MG63 (cell line): ENCODE data around the gene GRXCR1. TPM values are rescaled to one million over a fixed set of nuclear protein-coding genes. Genes with fewer than 3 reads are reported as not detected.

Source experiments
- DNase-seq: peaks from one replicate; pipeline ENCODE4 v3.0.0-alpha.2; 2020
- H3K27me3 ChIP-seq: fragments of 250-450 bp; sonication (Bioruptor Pico); 2 replicates; pipeline ENCODE4 v1.5.1; 2020; ENCODE audit warnings: mild to moderate bottlenecking, moderate library complexity
- H3K36me3 ChIP-seq: fragments of 250-450 bp; sonication (Bioruptor Pico); 2 replicates; pipeline ENCODE4 v1.5.1; 2020; ENCODE audit warnings: mild to moderate bottlenecking, moderate library complexity
- H3K4me3 ChIP-seq: fragments of 250-450 bp; sonication (Bioruptor Pico); 2 replicates; pipeline ENCODE4 v1.5.1; 2020; ENCODE audit warnings: mild to moderate bottlenecking, moderate library complexity
- H3K9me3 ChIP-seq: fragments of 250-450 bp; sonication (Bioruptor Pico); 2 replicates; pipeline ENCODE4 v1.5.1; 2020; ENCODE audit warnings: mild to moderate bottlenecking, moderate library complexity
- total RNA-seq: library from RNA; depleted of rRNA; stranded (reverse); fragments of >200 nt; shearing (Covaris generic); gene quantifications from 2 replicates; pipeline ENCODE4 v1.2.3, GENCODE V29; 2014; ENCODE audit warnings: low replicate concordance; rRNA removed

Gene GRXCR1
- total RNA-seq, 1 experiment from 2014 or later: not detected

DNA sequence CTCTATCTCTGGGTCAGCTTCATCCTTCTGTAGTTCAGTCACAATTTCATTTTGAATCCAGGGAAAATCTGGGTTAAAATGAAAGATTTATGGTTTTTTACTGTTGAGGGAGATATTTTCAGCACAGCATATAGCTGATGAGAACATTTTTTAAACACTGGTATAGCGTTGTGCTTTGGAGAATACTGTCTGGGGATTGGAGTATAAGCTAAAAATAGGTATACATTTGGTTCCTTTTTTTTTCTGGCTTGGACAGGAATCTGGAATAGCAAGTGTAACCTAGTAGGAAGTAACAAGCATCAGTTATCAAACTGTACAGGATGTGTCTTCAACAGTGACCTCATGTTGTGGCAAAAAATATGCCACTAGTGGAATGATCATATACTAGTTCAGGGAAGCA is 149.1 kb downstream of the GRXCR1 start:
- Histone ChIP-seq H3K27me3 (peaks cover 28% of the 10 kb centered on the region), H3K36me3 (no peaks in the 10 kb centered on the region), H3K9me3 (no peaks in the 10 kb centered on the region), H3K4me3 (no peak overlapping the region)
- no peak for DNase-seq

DNA sequence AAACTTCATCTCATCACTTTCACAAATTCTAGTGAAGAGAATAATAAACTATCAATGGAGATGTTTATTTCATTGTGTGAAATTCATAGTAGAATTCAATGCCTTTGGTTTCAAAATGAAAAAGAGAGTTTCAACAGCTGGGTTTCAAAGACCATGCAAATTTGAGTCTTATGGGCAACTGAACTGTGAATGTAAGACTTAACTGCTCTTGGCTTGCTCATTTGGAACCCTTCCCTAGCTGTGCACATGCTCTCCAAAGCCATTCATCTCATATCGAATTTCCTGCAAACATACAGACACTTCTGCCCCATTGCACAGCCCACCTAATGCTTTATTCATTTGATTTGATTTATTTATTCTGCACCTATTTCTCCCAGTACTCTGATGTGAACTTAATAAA is 154.5 kb downstream of the GRXCR1 start:
- Histone ChIP-seq H3K36me3 (no peaks in the 10 kb centered on the region), H3K9me3 (no peaks in the 10 kb centered on the region), H3K27me3 (peaks cover 13% of the 10 kb centered on the region), H3K4me3 (no peak overlapping the region)
- no peak for DNase-seq

DNA sequence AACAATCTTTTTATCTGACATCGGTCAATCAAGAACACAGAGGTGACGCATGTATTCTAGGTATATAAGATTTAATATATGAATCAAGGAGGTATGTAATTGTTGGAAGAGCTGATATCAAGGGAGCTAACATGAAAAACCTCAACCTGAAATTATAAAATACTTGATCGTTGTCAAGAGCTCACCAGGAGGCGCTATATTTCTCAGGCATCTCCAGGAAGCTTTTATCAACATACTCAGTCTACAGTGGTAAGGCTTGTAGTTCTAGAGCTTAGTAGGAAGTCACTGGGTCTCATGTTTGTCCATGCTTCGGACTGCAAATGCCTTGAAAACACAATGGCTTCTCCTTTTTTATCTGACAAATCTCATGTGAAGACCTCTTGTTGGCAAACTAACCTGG is 156.1 kb downstream of the GRXCR1 start:
- Histone ChIP-seq H3K4me3 (no peak overlapping the region), H3K9me3 (no peaks in the 10 kb centered on the region)
- DNase-seq: no peak

DNA sequence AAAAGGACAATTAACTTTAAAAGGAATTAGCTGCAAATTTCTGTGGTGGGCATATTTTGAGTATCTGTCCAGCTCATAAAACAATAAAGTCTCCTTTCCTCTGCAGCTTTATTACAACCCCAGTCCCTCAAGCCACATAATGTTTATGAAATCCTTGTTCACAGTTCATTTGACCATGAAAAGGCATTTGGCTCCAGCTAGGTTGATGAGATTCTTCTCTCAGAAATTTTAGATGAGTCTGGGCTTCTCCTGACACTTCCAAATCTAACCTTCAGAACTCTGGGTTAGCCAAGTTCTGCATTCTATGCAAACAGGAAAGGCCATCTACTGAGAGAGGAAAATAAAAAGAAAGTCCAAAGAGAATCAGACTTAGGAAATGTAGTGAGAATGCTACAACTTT is 156.8 kb downstream of the GRXCR1 start:
- no peaks in the 10 kb centered on the region for H3K36me3 ChIP-seq
- DNase-seq: no peak
- H3K27me3 ChIP-seq: peaks cover 13% of the 10 kb centered on the region
- no peaks in the 10 kb centered on the region for H3K9me3 ChIP-seq
- no peak overlapping the region for H3K4me3 ChIP-seq

More for the DNA sequence above, 156.1 kb downstream of the GRXCR1 start:
- Histone ChIP-seq H3K27me3 (peaks cover 13% of the 10 kb centered on the region), H3K36me3 (no peaks in the 10 kb centered on the region)

DNA sequence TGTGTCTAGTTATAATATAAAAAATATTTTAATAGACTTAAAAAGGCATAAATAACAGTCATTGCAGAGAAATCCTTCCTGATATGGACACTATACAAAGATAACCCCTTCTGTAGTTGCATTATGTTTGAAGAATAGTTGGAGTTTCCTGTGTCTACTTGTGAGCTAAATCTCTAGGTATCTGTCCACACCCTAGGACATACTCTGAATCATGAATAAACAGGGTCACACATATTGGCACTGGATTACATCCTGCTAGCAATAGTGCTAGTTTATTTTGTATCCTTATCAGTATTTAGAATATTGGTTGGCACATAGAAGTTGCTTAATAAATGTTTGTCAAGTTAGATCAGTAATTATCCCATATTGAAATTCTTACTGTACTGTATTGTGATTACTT is 173.9 kb downstream of the GRXCR1 start:
- Histone ChIP-seq H3K27me3 (no peaks in the 10 kb centered on the region), H3K36me3 (no peaks in the 10 kb centered on the region), H3K4me3 (no peak overlapping the region), H3K9me3 (peaks cover under 1% of the 10 kb centered on the region; the same call in 1 of the 2 replicates)
- DNase-seq: no peak

DNA sequence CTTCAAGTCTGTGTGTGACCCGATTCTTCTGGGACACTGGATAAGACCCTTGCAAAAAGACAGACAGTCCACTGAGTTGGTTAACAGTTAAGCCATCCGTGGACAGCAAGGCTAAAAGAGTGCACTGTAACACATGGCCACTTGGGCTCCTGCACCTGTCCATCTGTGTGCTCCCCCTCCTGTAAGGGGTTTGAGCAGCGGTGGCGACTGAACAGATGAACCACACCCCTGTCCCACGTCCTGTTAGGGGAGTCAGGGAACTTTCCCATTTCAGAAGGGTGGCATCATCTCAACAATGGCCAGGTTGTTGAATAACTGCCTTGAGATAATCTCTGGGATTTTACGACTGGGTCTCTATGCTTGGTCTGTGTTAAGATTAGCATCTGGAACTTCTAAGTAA is 178.6 kb downstream of the GRXCR1 start:
- Histone ChIP-seq H3K4me3 (no peak overlapping the region), H3K36me3 (no peaks in the 10 kb centered on the region), H3K27me3 (no peaks in the 10 kb centered on the region), H3K9me3 (peaks cover 3% of the 10 kb centered on the region; the same call in 1 of the 2 replicates)
- DNase-seq: no peak

Other genes starting within 250 kb of the GRXCR1 start
- 0.10 TPM in 1 of 2 replicates, not detected in the other for gene ATP8A1, start 235.6 kb upstream of the GRXCR1 start, total RNA-seq